SK-N-SH treated with all-trans-retinoic acid at 6 μM for 48 hours (cell line): ENCODE results near the gene DNAJC5G.

ENCODE experiments used
- ATAC-seq: fragments of 200-7000 bp; cut with Tn5 transposase; 3 replicates; pipeline ENCODE4 v1.9.1; 2020; ENCODE audit warnings: mild to moderate bottlenecking, moderate library complexity
- ARNTL ChIP-seq: fragments of 450-650 bp; formaldehyde crosslinking; IDR thresholded peaks from 2 replicates; pipeline ENCODE4 v1.5.0; 2020; ENCODE audit warnings: low read depth, mild to moderate bottlenecking, moderate library complexity, borderline replicate concordance
- BACH2 ChIP-seq: fragments of 250-450 bp; sonication (Bioruptor Pico); IDR thresholded peaks from 2 replicates; pipeline ENCODE4 v1.9.0; 2021; ENCODE audit warnings: mild to moderate bottlenecking, borderline replicate concordance
- CSRNP3 ChIP-seq: fragments of 250-450 bp; sonication (Bioruptor Pico); IDR thresholded peaks from 2 replicates; pipeline ENCODE4 v1.5.1; 2021; ENCODE audit warnings: mild to moderate bottlenecking, moderate library complexity
- ESRRG ChIP-seq: fragments of 250-450 bp; sonication (Bioruptor Pico); IDR thresholded peaks from 2 replicates; pipeline ENCODE4 v1.6.1; 2021; ENCODE audit warnings: mild to moderate bottlenecking
- GLIS3 ChIP-seq: fragments of 250-450 bp; sonication (Bioruptor Pico); IDR thresholded peaks from 2 replicates; pipeline ENCODE4 v1.5.0; 2020; ENCODE audit warnings: mild to moderate bottlenecking, moderate library complexity
- ISL1 ChIP-seq: fragments of 250-450 bp; sonication (Bioruptor Pico); IDR thresholded peaks from 2 replicates; pipeline ENCODE4 v2.1.2; 2022; ENCODE audit warnings: mild to moderate bottlenecking, moderate library complexity
- OSR1 ChIP-seq: fragments of 250-450 bp; sonication (Bioruptor Pico); IDR thresholded peaks from 2 replicates; pipeline ENCODE4 v1.8.0; 2022; ENCODE audit warnings: moderate library complexity, mild to moderate bottlenecking, inconsistent platforms
- PATZ1 ChIP-seq: fragments of 250-450 bp; sonication (Bioruptor Pico); IDR thresholded peaks from 2 replicates; pipeline ENCODE4 v1.8.0; 2020; ENCODE audit warnings: mild to moderate bottlenecking, moderate library complexity, borderline replicate concordance
- PPARA ChIP-seq: fragments of 250-450 bp; sonication (Bioruptor Pico); IDR thresholded peaks from 2 replicates; pipeline ENCODE4 v1.5.0; 2020; ENCODE audit warnings: mild to moderate bottlenecking, borderline replicate concordance
- RARB ChIP-seq: fragments of 250-450 bp; sonication (Bioruptor Pico); IDR thresholded peaks from 2 replicates; pipeline ENCODE4 v1.8.0; 2021; ENCODE audit warnings: mild to moderate bottlenecking, moderate library complexity
- SNAI2 ChIP-seq: fragments of 250-450 bp; sonication (Bioruptor Pico); IDR thresholded peaks from 2 replicates; pipeline ENCODE4 v1.5.0; 2020; ENCODE audit warnings: mild to moderate bottlenecking, moderate library complexity
- TCF4 ChIP-seq: fragments of 250-450 bp; sonication (Bioruptor Pico); IDR thresholded peaks from 2 replicates; pipeline ENCODE4 v1.8.0; 2021; ENCODE audit warnings: mild to moderate bottlenecking, moderate library complexity, borderline replicate concordance
- TOX ChIP-seq: fragments of 250-450 bp; sonication (Bioruptor Pico); IDR thresholded peaks from 2 replicates; pipeline ENCODE4 v1.8.0; 2021; ENCODE audit warnings: mild to moderate bottlenecking, moderate library complexity, borderline replicate concordance
- TSHZ2 ChIP-seq: fragments of 250-450 bp; sonication (Bioruptor Pico); IDR thresholded peaks from 2 replicates; pipeline ENCODE4 v1.5.0; 2020; ENCODE audit warnings: mild to moderate bottlenecking, moderate library complexity
- ZC3H10 ChIP-seq: fragments of 250-450 bp; sonication (Bioruptor Pico); IDR thresholded peaks from 2 replicates; pipeline ENCODE4 v1.5.1; 2021; ENCODE audit warnings: mild to moderate bottlenecking, moderate library complexity
- ZFP3 ChIP-seq: fragments of 250-450 bp; sonication (Bioruptor Pico); IDR thresholded peaks from 2 replicates; pipeline ENCODE4 v1.5.0; 2020; ENCODE audit warnings: mild to moderate bottlenecking, moderate library complexity
- ZFP30 ChIP-seq: fragments of 450-650 bp; formaldehyde crosslinking; IDR thresholded peaks from 2 replicates; pipeline ENCODE4 v1.5.0; 2022; ENCODE audit warnings: mild to moderate bottlenecking, moderate library complexity
- ZNF565 ChIP-seq: fragments of 450-650 bp; formaldehyde crosslinking; conservative IDR thresholded peaks from 2 replicates; pipeline ENCODE4 v1.5.0; 2020; ENCODE audit warnings: low read depth, mild to moderate bottlenecking, moderate library complexity
- ZNF70 ChIP-seq: fragments of 450-650 bp; formaldehyde crosslinking; IDR thresholded peaks from 2 replicates; pipeline ENCODE4 v1.5.0; 2020; ENCODE audit warnings: mild to moderate bottlenecking, moderate library complexity

DNAJC5G gene

GRCh38 chr2:27251766-27252165 is 23.5 kb upstream of the DNAJC5G start (continued):
- TF ChIP-seq RARB (CRISPR knock-in tag) = no peak

- TF ChIP-seq ZFP3 (CRISPR knock-in tag) (no peak), ZNF70 (CRISPR knock-in tag) (no peak), ZFP30 (CRISPR knock-in tag) (no peak), OSR1 (no peak), ESRRG (CRISPR knock-in tag) (no peak), RARB (CRISPR knock-in tag) (no peak), ZC3H10 (CRISPR knock-in tag) (no peak), ISL1 (CRISPR knock-in tag) (no peak), PATZ1 (CRISPR knock-in tag) (no peak), GLIS3 (CRISPR knock-in tag) (no peak; the same call in 1 of the 2 replicates), BACH2 (no peak), PPARA (CRISPR knock-in tag) (no peak), TOX (CRISPR knock-in tag) (no peak), ZNF565 (no peak), TSHZ2 (no peak; the same call in 1 of the 2 replicates), ARNTL (CRISPR knock-in tag) (no peak)
- peak; percentile 76 for ATAC-seq
These were observed 20.0 kb upstream of the DNAJC5G start for GRCh38 chr2:27255187-27255586.

GRCh38 chr2:27255660-27256059 is 19.6 kb upstream of the DNAJC5G start:
- ATAC-seq = peak; percentile 53
- TF ChIP-seq ISL1 (CRISPR knock-in tag) = 0 out of 2 replicates have a peak, but pooled peaks have one; percentile 18
- TF ChIP-seq TCF4 (CRISPR knock-in tag) = no peak
- TF ChIP-seq, all 23 proteins: peak for 1

GRCh38 chr2:27256855-27257454 is 18.3 kb upstream of the DNAJC5G start:
- no peak for ATAC-seq

GRCh38 chr2:27258051-27258450 is 17.2 kb upstream of the DNAJC5G start:
- no peak for ATAC-seq
- TF ChIP-seq ZNF70 (CRISPR knock-in tag) = no peak
- TF ChIP-seq OSR1 = no peak
- TF ChIP-seq ISL1 (CRISPR knock-in tag) = no peak
- no peak for TF ChIP-seq ZFP30 (CRISPR knock-in tag)
- TF ChIP-seq SNAI2 (CRISPR knock-in tag) = no peak
- TF ChIP-seq TCF4 (CRISPR knock-in tag) = no peak
- no peak for TF ChIP-seq CSRNP3 (CRISPR knock-in tag)
- no peak for TF ChIP-seq BACH2
- no peak for TF ChIP-seq ARNTL (CRISPR knock-in tag)
- TF ChIP-seq ZNF565 = no peak

More at GRCh38 chr2:27256855-27257454, 18.3 kb upstream of the DNAJC5G start:
- TF ChIP-seq GLIS3 (CRISPR knock-in tag) (no peak), ZC3H10 (CRISPR knock-in tag) (no peak)
